GM21390 (cell line): Measurements from ENCODE around the gene CCS.
"Not testable (repeated sequence)": the region's sequence is repeated elsewhere in the genome, so short reads cannot be mapped to it uniquely, and the experiment has no call there.

ENCODE experiments used
- ATAC-seq: cut with Tn5 transposase; IDR thresholded peaks from one replicate; pipeline ENCODE4 v1.9.1; 2021; ENCODE audit not compliant: unreplicated experiment

Gene CCS

DNA sequence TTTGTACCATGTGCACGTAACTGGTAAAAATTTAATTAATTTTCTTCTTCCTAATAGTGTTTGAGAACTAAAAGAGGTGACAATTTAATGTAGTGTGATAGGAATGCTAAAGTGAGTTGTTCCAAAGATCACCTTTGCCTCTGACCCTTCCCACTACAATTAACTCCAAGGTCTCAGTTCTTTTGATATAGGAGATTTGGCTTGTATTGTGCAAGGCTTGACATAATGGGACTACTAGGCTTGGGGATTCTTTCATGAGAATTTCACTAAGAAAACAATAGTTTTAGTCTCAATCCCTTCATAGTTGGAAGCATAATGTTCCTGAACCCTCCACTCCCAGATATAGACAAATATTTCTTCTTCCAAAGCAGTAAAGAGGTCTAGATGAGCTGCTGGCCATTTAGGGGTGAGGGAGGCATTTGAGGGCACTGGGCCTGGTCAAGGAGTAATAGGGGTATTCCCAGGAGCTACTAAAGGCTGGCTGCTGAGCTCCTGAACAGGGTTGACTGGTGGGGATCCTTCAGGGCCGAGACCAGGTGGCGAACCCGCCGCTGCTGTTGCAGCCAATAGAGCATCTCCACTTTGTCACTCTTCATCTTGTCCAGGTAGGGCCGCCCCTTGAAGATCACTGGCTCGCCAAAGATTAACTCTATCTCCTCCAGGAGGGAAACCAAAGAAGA lies 2.8 kb upstream of the CCS start:
- no peak for ATAC-seq

DNA sequence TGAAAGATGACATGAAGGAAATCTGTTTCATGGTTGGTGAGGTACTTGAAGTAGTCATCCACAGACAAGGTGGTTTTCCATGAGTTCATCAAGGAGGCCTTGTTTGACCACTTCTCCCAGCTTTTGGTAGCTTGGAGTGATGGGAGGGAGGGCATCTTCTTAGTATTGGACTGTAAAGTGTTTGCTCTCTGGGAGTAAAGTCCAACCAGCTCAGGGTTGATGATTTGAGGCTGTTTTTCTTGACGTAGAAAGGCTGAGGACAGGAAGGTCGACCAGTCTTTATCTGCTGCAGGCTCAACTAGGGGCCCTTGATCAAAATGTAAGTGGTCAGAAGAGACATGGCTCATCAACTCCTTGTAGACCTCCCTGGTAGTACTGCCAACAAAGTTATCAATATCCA lies 1.8 kb upstream of the CCS start:
- no peak for ATAC-seq

DNA sequence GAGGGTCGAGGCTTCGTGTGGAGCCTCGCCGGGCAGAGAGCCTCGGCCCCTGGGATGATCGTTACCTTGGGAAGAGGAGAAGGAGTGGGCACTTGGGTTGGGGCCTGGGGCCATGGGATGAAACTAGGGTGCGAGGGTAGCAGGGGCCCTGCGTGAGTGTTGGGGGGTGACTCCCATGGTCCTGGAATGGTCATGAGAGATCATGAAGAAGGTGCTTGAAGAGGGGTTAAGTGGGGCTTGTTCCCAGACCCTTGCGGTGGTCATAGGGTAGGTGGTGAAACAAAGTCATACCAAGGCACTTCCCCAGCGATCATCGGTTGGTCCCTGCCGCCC lies 284 bp downstream of the CCS start:
- ATAC-seq, result peak; percentile 4

DNA sequence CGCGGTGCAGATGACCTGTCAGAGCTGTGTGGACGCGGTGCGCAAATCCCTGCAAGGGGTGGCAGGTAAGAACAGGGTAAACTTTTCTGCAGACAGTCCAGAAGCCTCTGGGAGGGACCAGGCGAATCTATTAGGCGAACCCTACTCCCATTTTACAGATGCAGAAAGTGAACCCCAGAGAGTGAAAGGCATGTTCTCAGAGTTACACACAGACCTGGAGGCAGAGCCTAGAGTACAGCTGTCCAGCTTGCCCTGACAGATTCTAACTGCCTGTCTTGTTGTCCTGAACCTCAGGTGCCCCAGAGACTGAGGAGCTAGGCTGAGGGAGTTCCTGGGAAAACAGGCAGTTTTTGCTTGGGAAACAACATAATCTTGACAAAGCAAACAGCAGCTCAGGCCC lies 665 bp downstream of the CCS start:
- no peak for ATAC-seq

DNA sequence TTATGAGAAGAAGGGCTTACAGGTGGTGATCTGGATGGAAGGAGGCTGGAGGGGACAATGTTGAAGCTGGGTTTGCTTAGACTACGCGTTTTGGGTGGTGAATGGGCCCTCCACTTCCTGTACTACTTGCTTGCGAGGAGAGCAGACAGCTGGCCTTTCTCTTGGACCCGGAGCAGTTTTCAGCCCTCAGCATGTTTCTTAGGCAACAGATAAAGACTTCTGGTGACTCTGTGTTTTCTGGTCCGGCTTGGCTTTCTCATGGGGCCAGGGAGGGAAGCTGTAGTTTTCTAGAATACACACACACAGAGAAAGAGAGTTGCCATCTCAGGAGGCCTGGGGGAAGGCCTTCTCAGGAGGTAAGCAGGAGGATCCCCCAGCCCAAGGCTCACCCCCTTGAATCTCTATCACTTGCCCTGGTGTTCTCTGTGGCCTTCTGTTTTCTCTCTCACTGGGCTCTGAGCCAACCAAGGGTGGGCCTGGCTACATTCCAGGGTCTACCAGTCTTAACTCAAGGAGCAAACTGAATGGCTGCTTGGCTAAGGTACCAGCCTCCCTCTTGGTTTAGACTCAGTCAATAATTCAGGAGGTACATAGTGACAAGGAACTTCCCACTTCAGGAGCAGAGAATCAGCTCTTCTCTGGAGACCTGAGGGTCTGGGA lies 2.4 kb downstream of the CCS start:
- ATAC-seq, result no peak

DNA sequence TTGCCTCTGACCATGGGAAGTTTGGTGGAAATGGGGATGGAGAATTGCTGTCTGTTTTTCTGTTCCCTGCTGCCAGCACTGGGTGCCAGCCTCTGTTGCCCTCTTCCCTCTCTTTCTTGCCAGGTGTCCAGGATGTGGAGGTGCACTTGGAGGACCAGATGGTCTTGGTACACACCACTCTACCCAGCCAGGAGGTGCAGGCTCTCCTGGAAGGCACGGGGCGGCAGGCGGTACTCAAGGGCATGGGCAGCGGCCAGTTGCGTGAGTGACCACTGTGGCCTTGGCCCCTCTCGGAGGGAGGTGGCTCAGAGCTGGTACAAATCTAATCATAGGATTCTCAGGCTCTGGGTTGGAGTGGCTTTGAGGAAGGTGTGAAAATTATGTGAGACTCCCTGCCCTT lies 6.0 kb downstream of the CCS start:
- ATAC-seq, result no peak

DNA sequence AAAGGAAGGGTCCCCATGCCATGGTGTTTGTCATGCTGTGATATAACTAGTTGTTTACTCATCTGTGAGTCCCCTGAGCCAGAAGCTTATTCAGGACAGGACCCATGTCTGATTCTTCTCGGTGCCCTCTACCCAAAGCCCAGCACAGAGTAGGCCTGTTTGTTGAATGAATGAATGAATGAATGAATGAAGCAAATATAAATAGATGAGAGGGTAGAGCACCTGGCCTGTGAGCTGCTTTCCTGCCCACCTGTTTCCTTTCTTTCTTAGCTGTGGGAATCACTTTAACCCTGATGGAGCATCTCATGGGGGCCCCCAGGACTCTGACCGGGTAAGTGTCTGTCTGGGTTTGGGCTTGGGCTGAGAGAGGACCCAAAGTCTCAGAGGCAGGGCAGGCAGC lies 7.2 kb downstream of the CCS start:
- ATAC-seq, result no peak

DNA sequence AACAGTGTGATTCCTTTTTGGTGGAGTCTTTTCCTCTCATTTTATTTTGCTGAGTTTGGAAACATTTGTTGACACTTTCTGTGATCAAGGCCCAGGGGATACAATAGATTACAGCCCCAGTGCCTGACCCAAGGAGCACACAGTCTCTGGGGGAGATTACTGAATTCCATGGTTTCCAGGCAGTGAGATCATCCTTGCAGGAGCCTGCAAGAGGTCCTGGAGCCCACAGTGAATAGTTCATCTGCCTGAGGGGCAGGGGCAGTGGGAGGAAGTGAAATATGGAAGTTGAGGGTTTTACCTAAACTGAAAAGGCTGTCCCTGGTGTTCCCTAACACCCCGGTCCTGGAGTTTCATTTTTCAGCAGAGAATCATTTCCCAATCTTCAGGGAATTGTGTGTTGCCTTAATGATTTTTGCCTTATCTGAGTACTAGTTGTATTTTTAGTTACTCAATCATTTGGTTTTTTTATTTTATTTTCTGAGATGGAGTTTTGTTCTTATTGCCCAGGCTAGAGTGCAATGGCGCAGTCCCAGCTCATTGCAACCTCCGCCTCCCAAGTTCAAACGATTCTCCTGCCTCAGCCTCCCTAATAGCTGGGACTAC lies 7.7 kb downstream of the CCS start:
- ATAC-seq, result no peak

DNA sequence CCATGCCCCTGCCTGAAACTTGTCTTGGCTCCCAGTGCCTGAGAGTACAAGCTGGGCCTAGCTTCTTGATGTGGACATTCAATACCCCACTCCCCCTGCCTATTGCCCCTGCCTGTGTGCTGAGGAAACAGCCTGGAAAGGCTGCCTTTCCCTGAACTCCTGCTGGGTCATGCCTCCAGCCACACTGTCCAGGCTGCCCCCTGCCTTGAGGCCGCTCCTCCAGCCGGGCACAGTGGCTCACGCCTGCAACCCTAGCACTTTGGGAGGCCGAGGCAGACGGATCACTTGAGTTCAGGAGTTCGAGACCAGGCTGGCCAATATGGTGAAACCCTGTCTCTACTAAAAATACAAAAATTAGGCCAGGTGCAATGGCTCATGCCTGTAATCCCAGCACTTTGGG lies 10.1 kb downstream of the CCS start:
- ATAC-seq, result no peak

DNA sequence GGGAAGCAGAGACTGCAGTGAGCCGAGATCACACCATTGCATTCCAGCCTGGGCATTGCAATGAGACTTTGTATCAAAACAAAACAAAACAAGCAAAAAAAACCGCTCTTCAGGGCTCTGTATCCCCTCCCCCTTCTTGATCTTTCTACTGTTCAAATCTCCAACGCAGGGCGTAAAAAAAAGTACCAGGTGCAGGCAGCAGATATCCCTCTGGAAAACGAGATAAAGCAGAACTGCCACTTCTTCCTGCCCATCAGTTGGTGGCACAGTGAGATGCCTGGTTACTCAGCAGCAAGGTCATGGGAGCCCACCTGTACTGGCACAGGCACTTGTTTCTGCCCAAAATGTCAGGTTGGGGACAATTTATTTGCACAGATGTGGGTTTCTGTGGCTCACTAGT lies 11.2 kb downstream of the CCS start:
- no peak for ATAC-seq

DNA sequence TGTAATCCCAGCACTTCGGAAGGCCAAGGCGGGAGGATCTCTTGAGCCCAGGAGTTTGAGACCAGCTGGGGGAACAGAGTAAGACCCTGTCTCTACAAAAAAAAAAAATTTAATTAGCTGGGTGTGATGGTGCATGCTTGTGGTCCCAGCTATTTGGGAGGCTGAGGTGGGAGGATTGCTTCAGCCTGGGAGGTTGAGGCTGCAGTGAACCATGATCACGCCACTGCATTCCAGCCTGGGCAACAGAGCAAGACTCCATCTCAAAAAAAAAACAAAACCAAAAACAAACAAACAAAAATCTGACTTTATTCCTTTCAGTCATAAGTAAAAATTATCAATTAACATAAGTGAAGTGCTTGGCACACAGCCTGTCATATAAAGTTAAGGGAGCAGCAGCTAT lies 13.6 kb downstream of the CCS start:
- ATAC-seq, result not testable (repeated sequence)

DNA sequence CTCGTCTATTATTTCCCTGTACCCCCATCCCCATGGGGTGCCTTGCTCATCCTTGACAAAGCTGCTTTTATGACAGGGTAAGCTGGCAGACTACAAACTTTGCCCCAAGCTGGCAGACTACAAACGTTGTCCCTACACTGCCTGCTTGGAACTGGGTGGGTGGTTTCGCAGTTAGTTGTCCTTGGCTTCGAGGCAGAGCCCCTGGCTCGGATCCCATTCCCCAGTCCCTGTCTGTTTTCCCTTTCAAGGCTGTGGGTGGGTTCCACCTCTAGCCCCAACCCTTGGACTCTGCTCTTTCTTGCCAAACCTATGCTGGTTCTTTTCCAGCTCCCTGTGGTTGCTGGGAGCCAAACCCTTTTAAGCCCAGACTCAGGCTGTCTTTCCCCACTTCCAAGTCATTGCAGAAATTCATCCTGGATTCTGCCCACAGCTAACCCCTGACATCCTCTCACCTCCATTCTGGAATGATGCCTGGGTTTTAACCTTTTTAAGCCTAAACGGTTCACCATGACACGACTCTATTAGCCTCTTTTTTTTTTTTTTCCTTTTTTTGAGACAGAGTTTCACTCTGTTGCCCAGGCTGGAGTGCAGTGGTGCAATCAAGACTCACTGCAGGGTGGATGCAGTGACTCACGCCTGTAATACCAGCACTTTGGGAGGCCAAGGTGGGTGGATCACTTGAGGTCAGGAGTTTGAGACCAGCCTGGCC lies 14.3 kb downstream of the CCS start:
- no peak for ATAC-seq

DNA sequence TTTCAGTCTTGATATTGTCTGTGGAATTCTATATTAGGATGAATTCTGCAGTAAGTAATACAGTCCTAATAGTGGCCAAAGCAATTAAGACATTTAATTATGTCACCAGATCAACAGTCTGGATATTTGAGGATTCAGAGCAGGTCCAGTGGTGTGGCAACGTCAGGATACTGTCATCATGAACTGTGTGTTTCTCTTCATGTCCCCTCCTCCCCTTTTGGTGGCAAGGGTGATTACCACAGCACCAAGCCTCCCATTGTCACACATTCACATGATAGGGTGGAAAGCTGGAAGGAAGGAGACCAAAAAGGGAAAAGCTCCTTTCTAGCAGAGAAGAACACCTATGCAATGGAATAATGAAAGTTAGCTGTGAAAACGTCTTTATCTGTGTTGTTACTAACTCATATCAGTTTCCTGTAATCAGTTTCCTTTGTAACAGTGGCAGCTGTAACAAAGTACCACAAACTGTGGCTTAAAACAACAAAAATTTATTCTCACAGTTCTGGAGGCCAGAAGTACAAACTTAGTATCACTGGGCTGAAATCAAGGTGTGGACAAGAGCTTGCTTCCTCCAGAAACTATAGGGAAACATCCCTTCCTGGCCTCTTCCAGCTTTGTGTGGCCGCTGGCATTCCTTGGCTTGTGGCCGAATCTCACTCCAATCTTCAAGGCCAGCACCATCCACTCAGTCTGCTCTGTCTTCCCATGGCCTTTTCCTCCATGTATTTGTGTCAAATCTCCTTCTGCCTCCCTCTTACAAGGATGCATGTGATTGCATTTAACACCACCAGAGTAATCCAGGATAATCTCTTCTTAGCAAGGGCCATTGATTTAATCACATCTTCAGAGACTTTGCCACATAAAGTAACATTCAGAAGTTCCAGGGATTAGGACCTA lies 17.0 kb downstream of the CCS start:
- no peak for ATAC-seq

DNA sequence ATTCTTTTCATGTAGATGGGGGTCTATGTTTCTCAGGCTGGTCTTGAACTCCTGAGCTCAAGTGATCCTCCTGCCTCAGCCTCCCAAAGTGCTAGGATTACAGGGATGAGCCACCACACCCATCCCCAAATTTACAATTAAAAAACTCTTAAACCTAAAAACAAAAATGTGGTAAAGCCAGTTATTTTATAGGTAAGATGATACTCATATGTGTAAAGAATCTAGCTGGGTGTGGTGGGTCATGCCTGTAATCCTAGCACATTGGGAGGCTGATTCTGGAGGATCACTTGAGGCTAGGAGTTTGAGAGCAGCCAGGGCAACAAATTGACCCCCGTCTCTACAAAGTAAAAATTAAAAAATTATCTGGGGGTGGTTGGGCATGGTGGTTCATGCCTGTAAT lies 19.5 kb downstream of the CCS start:
- no peak for ATAC-seq

DNA sequence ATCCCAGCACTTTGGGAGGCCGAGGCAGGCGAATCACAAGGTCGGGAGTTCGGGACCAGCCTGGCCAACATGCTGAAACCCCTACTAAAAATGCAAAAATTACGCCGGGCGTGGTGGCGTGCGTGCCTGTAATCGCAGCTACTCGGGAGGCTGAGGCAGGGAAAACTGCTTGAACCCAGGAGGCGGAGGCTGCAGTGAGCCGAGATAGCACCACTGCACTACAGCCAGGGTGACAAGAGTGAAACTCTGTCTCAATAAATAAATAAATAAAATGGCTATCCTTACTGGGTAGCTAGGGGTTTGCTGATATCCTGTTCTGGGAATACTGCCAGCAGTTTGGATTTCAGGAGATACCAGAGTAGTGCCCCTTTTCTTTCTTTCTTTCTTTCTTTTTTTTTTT lies 21.1 kb downstream of the CCS start:
- ATAC-seq, result no peak

DNA sequence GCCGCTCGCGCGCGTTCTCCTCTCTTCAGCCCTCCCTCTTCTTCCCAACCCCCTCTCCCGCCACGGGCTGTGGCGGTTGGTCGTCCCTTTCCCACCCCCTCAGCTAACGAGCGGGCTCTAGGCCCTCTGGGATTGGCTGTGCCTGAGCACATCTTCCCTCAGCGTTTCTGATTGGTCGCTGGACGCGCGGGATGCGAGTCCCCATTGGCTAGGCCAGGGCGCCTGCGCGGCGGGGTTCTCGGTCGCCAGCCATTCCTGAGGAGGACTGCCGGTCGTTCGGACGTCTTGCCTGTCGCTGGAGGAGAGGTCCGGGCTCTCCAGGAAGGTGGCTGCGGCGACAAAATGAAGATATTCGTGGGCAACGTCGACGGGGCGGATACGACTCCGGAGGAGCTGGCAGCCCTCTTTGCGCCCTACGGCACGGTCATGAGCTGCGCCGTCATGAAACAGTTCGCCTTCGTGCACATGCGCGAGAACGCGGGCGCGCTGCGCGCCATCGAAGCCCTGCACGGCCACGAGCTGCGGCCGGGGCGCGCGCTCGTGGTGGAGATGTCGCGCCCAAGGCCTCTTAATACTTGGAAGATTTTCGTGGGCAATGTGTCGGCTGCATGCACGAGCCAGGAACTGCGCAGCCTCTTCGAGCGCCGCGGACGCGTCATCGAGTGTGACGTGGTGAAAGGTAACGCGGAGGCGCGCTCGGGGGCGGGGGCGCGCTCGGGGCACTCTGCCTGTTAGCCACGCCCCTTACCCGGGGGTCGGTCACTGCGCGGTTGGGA lies 23.6 kb downstream of the CCS start, which contains the start of gene RBM14:
RBM14 (plus strand) TSS at position 252 of the 776 bp plus-strand sequence; CDS start at position 343, 91 bp downstream.
- peak; percentile 85 for ATAC-seq

DNA sequence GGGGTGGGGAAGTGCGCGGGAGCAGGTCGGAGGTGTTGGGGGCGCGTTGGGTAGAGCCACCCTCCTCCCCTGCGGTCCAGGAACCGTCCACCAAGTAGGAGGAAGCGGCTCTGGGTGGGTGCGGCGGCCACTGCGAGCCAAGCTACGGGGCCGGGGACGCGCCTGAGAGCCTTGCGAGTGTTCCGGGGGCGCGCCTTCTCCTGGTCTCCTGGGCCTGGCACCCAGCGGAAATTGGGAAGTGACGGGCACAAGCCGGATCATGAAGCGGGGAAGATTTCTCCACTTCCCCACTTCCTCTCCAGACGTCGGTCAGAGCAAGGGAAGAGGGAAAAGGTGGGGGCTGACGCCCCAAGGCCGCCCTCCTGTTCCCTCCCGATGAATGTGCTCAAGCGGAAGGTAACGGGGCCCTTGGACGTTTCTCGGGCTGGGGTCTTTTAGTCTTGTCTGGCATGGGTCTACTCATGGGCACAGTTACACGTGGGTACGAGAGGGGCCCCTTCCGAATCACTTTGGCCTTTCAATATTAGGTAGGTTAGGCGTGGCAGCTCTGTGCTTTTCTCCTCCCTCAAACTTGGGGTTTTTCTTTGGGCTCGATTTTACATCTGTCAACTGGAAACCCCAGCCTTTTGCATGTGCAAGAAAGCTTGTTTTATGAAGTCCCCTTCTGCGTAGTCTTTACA lies 24.3 kb downstream of the CCS start:
- peak; percentile 10 for ATAC-seq

DNA sequence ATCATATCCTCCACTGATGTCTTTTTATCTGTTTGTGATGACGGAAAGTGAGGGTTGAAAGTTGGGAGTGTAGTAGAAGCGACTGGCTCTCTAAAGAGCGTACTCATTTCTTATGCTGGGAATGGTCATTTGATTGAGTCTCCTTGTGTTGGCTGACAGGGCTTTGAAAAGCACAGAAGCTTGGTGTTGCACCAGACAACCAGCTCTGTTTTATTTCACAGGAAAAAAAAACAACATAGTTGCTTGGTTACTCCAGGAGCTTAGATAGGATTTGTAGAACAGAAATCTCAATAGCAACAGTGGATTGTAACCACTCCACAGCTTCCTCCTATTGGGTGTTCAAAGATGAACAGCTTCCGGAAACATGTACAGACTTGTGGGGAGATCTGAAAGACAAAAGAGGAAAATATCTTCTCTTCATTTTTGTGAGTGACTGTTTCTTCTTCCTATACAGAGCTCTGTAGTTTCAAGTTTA lies 26.1 kb downstream of the CCS start:
- ATAC-seq, result no peak

DNA sequence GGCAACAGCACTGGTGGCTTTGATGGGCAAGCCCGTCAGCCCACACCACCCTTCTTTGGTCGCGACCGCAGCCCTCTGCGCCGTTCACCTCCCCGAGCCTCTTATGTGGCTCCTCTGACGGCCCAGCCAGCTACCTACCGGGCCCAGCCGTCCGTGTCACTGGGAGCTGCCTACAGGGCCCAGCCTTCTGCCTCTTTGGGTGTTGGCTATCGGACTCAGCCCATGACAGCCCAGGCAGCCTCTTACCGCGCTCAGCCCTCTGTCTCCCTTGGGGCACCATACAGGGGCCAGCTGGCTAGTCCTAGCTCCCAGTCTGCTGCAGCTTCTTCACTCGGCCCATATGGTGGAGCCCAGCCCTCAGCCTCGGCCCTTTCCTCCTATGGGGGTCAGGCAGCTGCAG lies 31.5 kb downstream of the CCS start:
- ATAC-seq, result no peak
